ENCODE data around the gene ARHGAP6.
"Not testable (repeated sequence)": the region's sequence is repeated elsewhere in the genome, so short reads cannot be mapped to it uniquely, and the experiment has no call there.

ARHGAP6 gene

GRCh38 chrX:11591723-11592346 is 73.9 kb downstream of the ARHGAP6 start:
- DNase-seq (ENCODE audit: low read depth, low spot score) = no peak
- TF ChIP-seq POLR2AphosphoS5 (IDR thresholded peaks at IDR 0.05; ENCODE audit: borderline replicate concordance, low read depth, low read length) (no peak), FOXP2 (optimal IDR thresholded peaks at IDR 0.05; ENCODE audit: control extremely low read depth, extremely low read length, insufficient read depth) (no peak), EZH2 (IDR thresholded peaks at IDR 0.05) (no peak)
- no peak overlapping the region for H3K4me3 ChIP-seq
- H3K36me3 ChIP-seq (ENCODE audit: insufficient read depth, low read length) = no peaks in the 10 kb centered on the region
- no peak overlapping the region for H3K27ac ChIP-seq
- no peaks in the 10 kb centered on the region for H3K9me3 ChIP-seq (ENCODE audit: low read depth, low read length)
- H3K9ac ChIP-seq (ENCODE audit: insufficient read length) = no peak overlapping the region

DNA sequence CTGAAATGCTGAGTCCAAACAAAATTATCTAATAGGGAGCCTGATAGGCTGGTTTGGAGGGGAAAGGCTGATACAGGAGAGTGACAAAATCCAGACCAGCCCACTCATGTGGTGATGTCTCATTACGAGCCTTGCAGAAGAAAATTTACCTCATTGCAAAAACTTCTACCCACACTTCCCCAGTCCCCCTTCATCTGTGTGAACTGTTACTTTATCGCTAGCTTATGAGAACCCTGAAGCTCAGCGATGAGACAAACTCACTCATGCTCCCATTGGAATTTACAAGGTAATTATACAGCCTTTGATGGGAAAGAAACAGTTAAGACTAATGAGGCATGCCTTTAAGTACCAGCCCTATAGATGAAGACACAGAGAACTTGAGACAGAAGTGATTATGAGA is 76.1 kb downstream of the ARHGAP6 start:
- Histone ChIP-seq H3K4me3 (no peak overlapping the region), H3K9ac (ENCODE audit: insufficient read length) (no peak overlapping the region), H3K9me3 (ENCODE audit: low read depth, low read length) (no peaks in the 10 kb centered on the region), H3K36me3 (ENCODE audit: insufficient read depth, low read length) (no peaks in the 10 kb centered on the region), H3K27ac (no peak overlapping the region)
- no peak for DNase-seq (ENCODE audit: low read depth, low spot score)
- no peak for TF ChIP-seq POLR2AphosphoS5 (IDR thresholded peaks at IDR 0.05; ENCODE audit: borderline replicate concordance, low read depth, low read length)
- no peak for TF ChIP-seq EZH2 (IDR thresholded peaks at IDR 0.05)
- TF ChIP-seq FOXP2 (optimal IDR thresholded peaks at IDR 0.05; ENCODE audit: control extremely low read depth, extremely low read length, insufficient read depth) = no peak

- DNase-seq (ENCODE audit: low read depth, low spot score) = no peak
- Histone ChIP-seq H3K4me3 (no peak overlapping the region), H3K9me3 (ENCODE audit: low read depth, low read length) (no peaks in the 10 kb centered on the region), H3K27ac (no peak overlapping the region), H3K9ac (ENCODE audit: insufficient read length) (no peak overlapping the region), H3K36me3 (ENCODE audit: insufficient read depth, low read length) (no peaks in the 10 kb centered on the region)
- TF ChIP-seq FOXP2 (optimal IDR thresholded peaks at IDR 0.05; ENCODE audit: control extremely low read depth, extremely low read length, insufficient read depth) (no peak), EZH2 (IDR thresholded peaks at IDR 0.05) (no peak), POLR2AphosphoS5 (IDR thresholded peaks at IDR 0.05; ENCODE audit: borderline replicate concordance, low read depth, low read length) (no peak)
These were observed 77.6 kb downstream of the ARHGAP6 start for GRCh38 chrX:11588097-11588496.

DNA sequence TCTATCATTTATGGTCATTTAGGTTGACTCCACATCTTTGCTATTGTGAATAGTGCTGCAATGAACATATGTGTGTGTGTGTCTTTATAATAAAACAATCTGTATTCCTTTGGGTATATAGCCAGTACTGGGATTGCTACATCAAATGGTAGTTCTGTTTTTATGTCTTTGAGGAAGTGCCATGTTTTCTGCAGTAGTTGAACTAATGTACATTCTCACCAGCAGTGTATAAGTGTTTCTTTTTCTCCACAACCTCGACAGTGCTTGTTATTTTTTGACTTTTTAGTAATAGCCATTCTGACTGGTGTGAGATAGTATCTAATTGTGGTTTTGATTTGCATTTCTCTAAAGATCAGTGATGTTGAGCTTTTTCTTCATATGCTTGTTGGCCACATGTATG is 80.5 kb downstream of the ARHGAP6 start:
- no peak overlapping the region for H3K4me3 ChIP-seq
- no peak for DNase-seq (ENCODE audit: low read depth, low spot score)
- H3K27ac ChIP-seq = no peak overlapping the region
- TF ChIP-seq EZH2 (IDR thresholded peaks at IDR 0.05) = no peak
- no peak for TF ChIP-seq POLR2AphosphoS5 (IDR thresholded peaks at IDR 0.05; ENCODE audit: borderline replicate concordance, low read depth, low read length)
- no peak for TF ChIP-seq FOXP2 (optimal IDR thresholded peaks at IDR 0.05; ENCODE audit: control extremely low read depth, extremely low read length, insufficient read depth)
- no peaks in the 10 kb centered on the region for H3K36me3 ChIP-seq (ENCODE audit: insufficient read depth, low read length)
- no peaks in the 10 kb centered on the region for H3K9me3 ChIP-seq (ENCODE audit: low read depth, low read length)
- H3K9ac ChIP-seq (ENCODE audit: insufficient read length) = no peak overlapping the region

DNA sequence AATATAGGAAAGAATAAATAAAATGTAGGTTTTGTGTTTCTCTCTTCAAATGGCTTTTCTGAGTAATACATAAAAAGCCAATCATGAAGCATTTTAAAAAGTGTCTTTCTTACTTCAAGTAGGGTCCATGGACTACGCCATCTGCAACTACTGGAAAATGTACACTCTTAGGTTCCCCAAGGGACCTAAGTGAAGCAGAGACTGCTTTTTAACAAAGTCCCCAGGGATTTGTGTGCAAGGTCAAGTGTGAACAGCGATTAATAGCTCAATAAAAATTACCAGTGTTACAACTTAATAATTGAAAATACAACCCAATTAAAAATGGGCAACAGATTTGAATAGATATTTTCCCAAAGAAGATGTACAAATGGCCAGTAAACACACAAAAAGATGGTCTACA is 84.9 kb downstream of the ARHGAP6 start:
- DNase-seq (ENCODE audit: low read depth, low spot score) = no peak
- no peak overlapping the region for H3K4me3 ChIP-seq
- no peak overlapping the region for H3K9ac ChIP-seq (ENCODE audit: insufficient read length)
- TF ChIP-seq FOXP2 (optimal IDR thresholded peaks at IDR 0.05; ENCODE audit: control extremely low read depth, extremely low read length, insufficient read depth) (no peak), POLR2AphosphoS5 (IDR thresholded peaks at IDR 0.05; ENCODE audit: borderline replicate concordance, low read depth, low read length) (no peak), EZH2 (IDR thresholded peaks at IDR 0.05) (no peak)
- H3K9me3 ChIP-seq (ENCODE audit: low read depth, low read length) = no peaks in the 10 kb centered on the region
- H3K27ac ChIP-seq = no peak overlapping the region
- H3K36me3 ChIP-seq (ENCODE audit: insufficient read depth, low read length) = no peaks in the 10 kb centered on the region

GRCh38 chrX:11579636-11580600 is 85.8 kb downstream of the ARHGAP6 start:
- no peaks in the 10 kb centered on the region for H3K36me3 ChIP-seq (ENCODE audit: insufficient read depth, low read length)
- no peak overlapping the region for H3K9ac ChIP-seq (ENCODE audit: insufficient read length)
- no peak for TF ChIP-seq POLR2AphosphoS5 (IDR thresholded peaks at IDR 0.05; ENCODE audit: borderline replicate concordance, low read depth, low read length)
- no peak for TF ChIP-seq EZH2 (IDR thresholded peaks at IDR 0.05)
- no peak for TF ChIP-seq FOXP2 (optimal IDR thresholded peaks at IDR 0.05; ENCODE audit: control extremely low read depth, extremely low read length, insufficient read depth)
- H3K9me3 ChIP-seq (ENCODE audit: low read depth, low read length) = no peaks in the 10 kb centered on the region
- no peak overlapping the region for H3K27ac ChIP-seq
- no peak overlapping the region for H3K4me3 ChIP-seq
- DNase-seq (ENCODE audit: low read depth, low spot score) = no peak

- not testable (repeated sequence) for H3K9ac ChIP-seq (ENCODE audit: insufficient read length); H3K27ac ChIP-seq; H3K36me3 ChIP-seq (ENCODE audit: insufficient read depth, low read length); H3K4me3 ChIP-seq; DNase-seq (ENCODE audit: low read depth, low spot score); H3K9me3 ChIP-seq (ENCODE audit: low read depth, low read length)
These were observed 87.4 kb downstream of the ARHGAP6 start for GRCh38 chrX:11578301-11578700.

DNA sequence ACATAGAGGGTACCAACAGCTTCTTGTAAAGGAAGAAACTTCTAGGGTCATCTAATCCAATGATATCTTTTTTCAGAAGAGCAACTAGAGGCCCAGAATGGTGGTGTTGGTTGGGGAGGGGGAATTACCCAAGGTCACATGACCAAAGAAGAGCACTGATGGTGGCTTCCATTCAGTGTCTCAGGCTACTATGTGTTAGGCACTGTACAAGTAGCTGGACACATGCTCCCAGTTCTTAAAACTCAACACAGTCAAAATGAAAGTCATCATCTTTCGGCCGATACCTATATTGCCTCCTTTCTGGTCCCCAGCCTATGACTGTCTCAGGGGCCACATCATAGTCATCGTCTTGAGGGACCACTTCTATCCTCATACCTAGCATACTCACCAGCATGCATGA is 88.1 kb downstream of the ARHGAP6 start:
- Histone ChIP-seq H3K4me3 (no peak overlapping the region), H3K36me3 (ENCODE audit: insufficient read depth, low read length) (no peaks in the 10 kb centered on the region), H3K27ac (no peak overlapping the region), H3K9me3 (ENCODE audit: low read depth, low read length) (no peaks in the 10 kb centered on the region), H3K9ac (ENCODE audit: insufficient read length) (no peak overlapping the region)
- no peak for DNase-seq (ENCODE audit: low read depth, low spot score)
- TF ChIP-seq EZH2 (IDR thresholded peaks at IDR 0.05) = no peak
- no peak for TF ChIP-seq POLR2AphosphoS5 (IDR thresholded peaks at IDR 0.05; ENCODE audit: borderline replicate concordance, low read depth, low read length)
- no peak for TF ChIP-seq FOXP2 (optimal IDR thresholded peaks at IDR 0.05; ENCODE audit: control extremely low read depth, extremely low read length, insufficient read depth)

Measured in SK-N-MC (cell line).